GM18519 (cell line): ENCODE measurements around the gene MALAT1.

Source experiments
- ATAC-seq: cut with Tn5 transposase; IDR thresholded peaks from one replicate; pipeline ENCODE4 v1.9.1; 2021; ENCODE audit warnings: mild to moderate bottlenecking, moderate library complexity; ENCODE audit not compliant: unreplicated experiment, low FRiP score

MALAT1 gene

GRCh38 chr11:65478388-65479183, 20.3 kb upstream of the MALAT1 start:
- no peak for ATAC-seq

GRCh38 chr11:65479184-65480145, 19.4 kb upstream of the MALAT1 start:
- no peak for ATAC-seq

GRCh38 chr11:65482306-65482850, 16.5 kb upstream of the MALAT1 start:
- ATAC-seq, result no peak

GRCh38 chr11:65485920-65486219, 13.0 kb upstream of the MALAT1 start:
- no peak for ATAC-seq

GRCh38 chr11:65486570-65487466, 12.0 kb upstream of the MALAT1 start:
- no peak for ATAC-seq

GRCh38 chr11:65487467-65488272, 11.2 kb upstream of the MALAT1 start:
- ATAC-seq, result no peak

GRCh38 chr11:65488273-65489034, 10.4 kb upstream of the MALAT1 start:
- ATAC-seq, result no peak

- no peak for ATAC-seq
Observed at GRCh38 chr11:65489035-65489705, 9.7 kb upstream of the MALAT1 start.

GRCh38 chr11:65489706-65490320, 9.0 kb upstream of the MALAT1 start:
- ATAC-seq, result no peak

- no peak for ATAC-seq
Observed at GRCh38 chr11:65491163-65491465, 7.7 kb upstream of the MALAT1 start.

- no peak for ATAC-seq
Observed at GRCh38 chr11:65491614-65492386, 7.0 kb upstream of the MALAT1 start.

GRCh38 chr11:65492387-65492636, 6.5 kb upstream of the MALAT1 start:
- no peak for ATAC-seq

GRCh38 chr11:65492637-65493366, 6.0 kb upstream of the MALAT1 start:
- ATAC-seq, result no peak

GRCh38 chr11:65493367-65494176, 5.3 kb upstream of the MALAT1 start:
- no peak for ATAC-seq

- ATAC-seq, result no peak
Observed at GRCh38 chr11:65496304-65497140, 2.3 kb upstream of the MALAT1 start.
